K562 (cell line): ENCODE results near the gene MYL4. TPM values are rescaled to one million over a fixed set of nuclear protein-coding genes. Genes with fewer than 3 reads are reported as not detected.

ENCODE experiments used
- ATAC-seq: fragments of 200-7000 bp; cut with Tn5 transposase; 3 replicates; pipeline ENCODE4 v1.9.1; 2020; ENCODE audit warnings: moderate library complexity
- BruUV-seq: library from RNA; stranded (reverse); fragments of 400-500 nt; replicated peaks from 2 replicates; lab custom pipeline; 2021; lab: Mats Ljungman, UMichigan
- CTCF ChIA-PET: fragments of 300-600 bp; formaldehyde crosslinking; extraction: SDS; loops from one replicate; lab custom pipeline; 2021; ENCODE audit warnings: low intra/inter-chr PET ratio; lab: Yijun Ruan, JAX
- POLR2A ChIA-PET: fragments of 300-600, 350-650 bp; sonication (Branson Sonifier 250); formaldehyde crosslinking; extraction: SDS; loops from one replicate; lab custom pipeline; 2021; ENCODE audit warnings: antibody characterized with exemption, inconsistent platforms; lab: Yijun Ruan, JAX
- DNase-seq, 4 experiments: peaks; one replicate each; pipeline versions ENCODE4 v3.0.0 to v3.0.0-alpha.2; 2011 to 2018; ENCODE audit warnings: low spot score in 3 of 4, mixed read lengths in 3 of 4; ENCODE audit errors: extremely low read depth in 1 of 4
- FAIRE-seq: peaks from 2 replicates; lab custom pipeline; 2011; peaks lifted over from hg19 to GRCh38; lab: Jason Lieb, UNC
- H2AFZ ChIP-seq: 2 replicates; pipeline ENCODE4 v1.6.0; 2011; ENCODE audit warnings: low read depth, low read length, control low read depth, inconsistent platforms
- H3K27ac ChIP-seq: fragments of 200-600 bp; 3 replicates; pipeline ENCODE4 v1.8.0; 2011; ENCODE audit warnings: low read depth, mild to moderate bottlenecking, control low read depth, inconsistent platforms, low read length, moderate library complexity, mixed read lengths; ENCODE audit errors: extremely low read depth
- H3K27me3 ChIP-seq, 2 experiments: fragments of 300-600 bp in 1 of 2; 2 replicates in 1 of 2; 3 replicates in 1 of 2; pipeline versions ENCODE4 v1.6.0 to v1.8.0; 2011; ENCODE audit warnings: inconsistent platforms in 2 of 2, low read length in 2 of 2, mild to moderate bottlenecking in 1 of 2, mixed read lengths in 1 of 2, moderate library complexity in 1 of 2; ENCODE audit not compliant: control insufficient read depth in 2 of 2, insufficient read depth in 2 of 2
- H3K36me3 ChIP-seq: fragments of 300-600 bp; 3 replicates; pipeline ENCODE4 v1.8.0; 2011; ENCODE audit warnings: mild to moderate bottlenecking, low read length, inconsistent platforms; ENCODE audit not compliant: control insufficient read depth, insufficient read depth
- H3K4me1 ChIP-seq, 2 experiments: fragments of 200-600 bp in 1 of 2; replicated peaks in 1 of 2; 2 replicates in 1 of 2; 3 replicates in 1 of 2; pipeline versions ENCODE4 v1.5.1 to v1.8.0; 2011; ENCODE audit warnings: inconsistent platforms in 2 of 2, low read length in 2 of 2, mild to moderate bottlenecking in 1 of 2, mixed read lengths in 1 of 2, moderate library complexity in 1 of 2; ENCODE audit not compliant: control insufficient read depth in 2 of 2, insufficient read depth in 2 of 2
- H3K4me2 ChIP-seq: 2 replicates; pipeline ENCODE4 v1.6.1; 2011; ENCODE audit warnings: low read length, control low read depth, inconsistent platforms, mixed read lengths; ENCODE audit not compliant: insufficient read depth
- H3K4me3 ChIP-seq: fragments of 200-600 bp; sonication (generic), shearing (Covaris generic); 2 replicates; pipeline ENCODE4 v1.5.1; 2016; ENCODE audit warnings: control low read depth, inconsistent platforms
- H3K79me2 ChIP-seq: fragments of 200-600 bp; 3 replicates; pipeline ENCODE4 v1.8.0; 2011; ENCODE audit warnings: low read length, inconsistent platforms; ENCODE audit not compliant: control insufficient read depth, insufficient read depth
- H3K9ac ChIP-seq, 2 experiments: 2 replicates each; pipeline versions ENCODE4 v1.6.0 to v1.6.1; 2011; ENCODE audit warnings: low read depth in 2 of 2, low read length in 2 of 2, control low read depth in 1 of 2, inconsistent platforms in 1 of 2, mild to moderate bottlenecking in 1 of 2, mixed read lengths in 1 of 2; ENCODE audit not compliant: insufficient read depth in 1 of 2
- H3K9me1 ChIP-seq: one replicate; pipeline ENCODE4 v1.6.0; 2011; ENCODE audit warnings: inconsistent platforms, mild to moderate bottlenecking, low read length, moderate library complexity; ENCODE audit not compliant: control insufficient read depth, insufficient read depth
- H3K9me3 ChIP-seq: replicated peaks from 2 replicates; pipeline ENCODE4 v1.5.1; 2011; ENCODE audit warnings: low read depth, low read length, inconsistent platforms; ENCODE audit not compliant: control insufficient read depth, insufficient read depth
- H4K20me1 ChIP-seq: replicated peaks from 2 replicates; pipeline ENCODE4 v1.6.1; 2011; ENCODE audit warnings: low read length, inconsistent platforms, mixed read lengths; ENCODE audit not compliant: control insufficient read depth, insufficient read depth
- CCNT2 ChIP-seq: IDR thresholded peaks from 2 replicates; pipeline ENCODE4 v1.6.1; 2011; ENCODE audit warnings: borderline replicate concordance, low read depth, mild to moderate bottlenecking, moderate library complexity, mixed read lengths, low read length; ENCODE audit not compliant: insufficient read length; ENCODE audit errors: extremely low read depth
- DDX20 ChIP-seq: fragments of 450-650 bp; IDR thresholded peaks from 2 replicates; pipeline ENCODE4 v1.6.1; 2016; ENCODE audit warnings: missing genetic modification characterization, low read depth, mild to moderate bottlenecking, missing compliant biosample characterization, moderate library complexity
- HMG20A ChIP-seq: fragments of 450-650 bp; formaldehyde crosslinking; conservative IDR thresholded peaks from 2 replicates; pipeline ENCODE4 v1.4.0; 2020; ENCODE audit warnings: mild to moderate bottlenecking, mixed read lengths
- MCM5 ChIP-seq: fragments of 450-650 bp; IDR thresholded peaks from 2 replicates; pipeline ENCODE4 v1.6.1; 2016; ENCODE audit warnings: low read depth
- NCOA2 ChIP-seq, 2 experiments: fragments of 450-650 bp; IDR thresholded peaks; 2 replicates each; pipeline ENCODE4 v1.6.1; 2018; ENCODE audit warnings: mild to moderate bottlenecking in 2 of 2, moderate library complexity in 1 of 2; ENCODE audit not compliant: partially characterized antibody in 2 of 2
- NCOA6 ChIP-seq: fragments of 450-650 bp; IDR thresholded peaks from 2 replicates; pipeline ENCODE4 v1.6.1; 2017; ENCODE audit warnings: mild to moderate bottlenecking
- NRF1 ChIP-seq, 2 experiments: fragments of 450-650 bp; IDR thresholded peaks in 1 of 2; conservative IDR thresholded peaks in 1 of 2; 2 replicates each; pipeline ENCODE4 v1.6.1; 2014; ENCODE audit warnings: mild to moderate bottlenecking in 2 of 2
- PATZ1 ChIP-seq: fragments of 250-450 bp; sonication (Bioruptor Pico); IDR thresholded peaks from 2 replicates; pipeline ENCODE4 v1.5.0; 2020; ENCODE audit warnings: mild to moderate bottlenecking, borderline replicate concordance
- RBM17 ChIP-seq: fragments of 200-400 bp; formaldehyde crosslinking; IDR thresholded peaks from 2 replicates; pipeline ENCODE4 v1.6.1; 2017; ENCODE audit warnings: low read depth, mild to moderate bottlenecking, low read length, borderline replicate concordance
- ZBTB33 ChIP-seq: sonication (generic); formaldehyde crosslinking; IDR thresholded peaks from 2 replicates; pipeline ENCODE4 v1.8.1; 2023; ENCODE audit warnings: mild to moderate bottlenecking, missing genetic modification reagents
- WGBS: fragments of 100-300 bp; shearing (Covaris generic); methylation state at CpG from one replicate; pipeline ENCODE4 v1.1.6; 2016; ENCODE audit warnings: low coverage, mixed read lengths; ENCODE audit not compliant: insufficient coverage; ENCODE audit errors: missing lambda C conversion rate; 5-methylcytosine and 5-hydroxymethylcytosine counted together
- in situ Hi-C: fragments of 300-500 bp; cut with MboI; formaldehyde crosslinking; loops from 4 replicates; pipeline ENCODE4 v1.15.0; 2018; ENCODE audit warnings: inconsistent platforms, mixed read lengths
- intact Hi-C: fragments of 100-400 bp; cut with micrococcal nuclease; formaldehyde crosslinking; loops from 2 replicates; pipeline ENCODE4 v1.14.2; 2022
- polyA plus RNA-seq, 8 experiments: library from polyadenylated mRNA; depleted of rRNA in 4 of 8; stranded (reverse) in 5 of 8; unstranded in 3 of 8; fragments of >200 nt; fragmentation: Nextera tagmentation in 2 of 8; fragmentation: Illumina TruSeq in 1 of 8; extraction: Ambion mirVana in 2 of 8; extraction: Trizol in 1 of 8; gene quantifications; 2 replicates each; pipeline versions ENCODE4 v1.2.1 to v1.2.3, GENCODE V29; 2011 to 2014; ENCODE audit warnings: inconsistent platforms in 1 of 8, missing spikeins in 1 of 8
- total RNA-seq, 7 experiments: library from RNA; depleted of rRNA in 6 of 7; stranded (reverse); fragments of >200 nt in 6 of 7; fragmentation: Illumina TruSeq in 2 of 7; extraction: Trizol in 2 of 7; gene quantifications; 2 replicates each; pipeline versions ENCODE4 v1.2.1 to v1.2.3, GENCODE V29; 2011 to 2021; ENCODE audit warnings: low replicate concordance in 1 of 7
- TF ChIP-seq, protein P1 (sequence below): sonication (generic); IDR thresholded peaks from 2 replicates; pipeline ENCODE4 v1.6.1; 2016
- TF ChIP-seq, protein P2 (sequence below): fragments of 450-650 bp; IDR thresholded peaks from 2 replicates; pipeline ENCODE4 v1.7.1; 2018; ENCODE audit warnings: mild to moderate bottlenecking, low read depth; ENCODE audit not compliant: partially characterized antibody
- TF ChIP-seq, protein P3 (sequence below): fragments of 450-650 bp; formaldehyde crosslinking; IDR thresholded peaks from 2 replicates; pipeline ENCODE4 v1.4.0; 2020; ENCODE audit warnings: mild to moderate bottlenecking, mixed read lengths

The MYL4 gene
- total and polyA plus RNA-seq, 9 of the 15 experiments (the other 6 are each of a cell fraction or from before 2014, with no cell fraction given), result 117 to 423 (median 221) TPM

GRCh38 chr17:47262586-47262985, 53.4 kb downstream of the MYL4 start:
- no TSS peak for BruUV-seq
- no peak for FAIRE-seq
- Histone ChIP-seq H3K9me3 (no peaks in the 10 kb centered on the region), H3K9ac (no peak overlapping the region), H3K36me3 (no peaks in the 10 kb centered on the region), H3K4me2 (no peak overlapping the region), H3K27me3 (no peaks in the 10 kb centered on the region), H4K20me1 (no peaks in the 10 kb centered on the region), H3K27ac (no peak overlapping the region), H3K79me2 (no peaks in the 10 kb centered on the region), H3K4me3 (no peak overlapping the region), H3K9me1 (no peaks in the 10 kb centered on the region), H2AFZ (no peak overlapping the region), H3K4me1 (peaks cover 4 to 36% of the 10 kb centered on the region in 2 experiments; a peak in 3 of 5 replicates)
- intact Hi-C loops, result no loop called here
- DNase-seq, result no peak
- CTCF ChIA-PET, result no interaction called here
- WGBS, result 72% methylated on average over 7 of the region's 7 CpGs
- ATAC-seq, result no peak
- POLR2A ChIA-PET, result no interaction called here
- in situ Hi-C loops, result no loop called here
- no peak for TF ChIP-seq HMG20A (CRISPR knock-in tag)
- no peak for TF ChIP-seq CCNT2
- TF ChIP-seq RBM17, result no peak
- TF ChIP-seq NCOA6, result no peak
- TF ChIP-seq, protein P1, sequence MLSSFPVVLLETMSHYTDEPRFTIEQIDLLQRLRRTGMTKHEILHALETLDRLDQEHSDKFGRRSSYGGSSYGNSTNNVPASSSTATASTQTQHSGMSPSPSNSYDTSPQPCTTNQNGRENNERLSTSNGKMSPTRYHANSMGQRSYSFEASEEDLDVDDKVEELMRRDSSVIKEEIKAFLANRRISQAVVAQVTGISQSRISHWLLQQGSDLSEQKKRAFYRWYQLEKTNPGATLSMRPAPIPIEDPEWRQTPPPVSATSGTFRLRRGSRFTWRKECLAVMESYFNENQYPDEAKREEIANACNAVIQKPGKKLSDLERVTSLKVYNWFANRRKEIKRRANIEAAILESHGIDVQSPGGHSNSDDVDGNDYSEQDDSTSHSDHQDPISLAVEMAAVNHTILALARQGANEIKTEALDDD, result no peak
- TF ChIP-seq, protein P2, sequence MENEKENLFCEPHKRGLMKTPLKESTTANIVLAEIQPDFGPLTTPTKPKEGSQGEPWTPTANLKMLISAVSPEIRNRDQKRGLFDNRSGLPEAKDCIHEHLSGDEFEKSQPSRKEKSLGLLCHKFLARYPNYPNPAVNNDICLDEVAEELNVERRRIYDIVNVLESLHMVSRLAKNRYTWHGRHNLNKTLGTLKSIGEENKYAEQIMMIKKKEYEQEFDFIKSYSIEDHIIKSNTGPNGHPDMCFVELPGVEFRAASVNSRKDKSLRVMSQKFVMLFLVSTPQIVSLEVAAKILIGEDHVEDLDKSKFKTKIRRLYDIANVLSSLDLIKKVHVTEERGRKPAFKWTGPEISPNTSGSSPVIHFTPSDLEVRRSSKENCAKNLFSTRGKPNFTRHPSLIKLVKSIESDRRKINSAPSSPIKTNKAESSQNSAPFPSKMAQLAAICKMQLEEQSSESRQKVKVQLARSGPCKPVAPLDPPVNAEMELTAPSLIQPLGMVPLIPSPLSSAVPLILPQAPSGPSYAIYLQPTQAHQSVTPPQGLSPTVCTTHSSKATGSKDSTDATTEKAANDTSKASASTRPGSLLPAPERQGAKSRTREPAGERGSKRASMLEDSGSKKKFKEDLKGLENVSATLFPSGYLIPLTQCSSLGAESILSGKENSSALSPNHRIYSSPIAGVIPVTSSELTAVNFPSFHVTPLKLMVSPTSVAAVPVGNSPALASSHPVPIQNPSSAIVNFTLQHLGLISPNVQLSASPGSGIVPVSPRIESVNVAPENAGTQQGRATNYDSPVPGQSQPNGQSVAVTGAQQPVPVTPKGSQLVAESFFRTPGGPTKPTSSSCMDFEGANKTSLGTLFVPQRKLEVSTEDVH, result no peak
- no peak for TF ChIP-seq NCOA2 (IDR thresholded peaks at IDR 0.05; ENCODE audit: partially characterized antibody in 2 of 2)
- no peak for TF ChIP-seq PATZ1 (CRISPR knock-in tag)
- TF ChIP-seq MCM5, result no peak
- no peak for TF ChIP-seq ZBTB33 (CRISPR knock-in tag)
- TF ChIP-seq DDX20 (tag), result no peak
- TF ChIP-seq, protein P3, sequence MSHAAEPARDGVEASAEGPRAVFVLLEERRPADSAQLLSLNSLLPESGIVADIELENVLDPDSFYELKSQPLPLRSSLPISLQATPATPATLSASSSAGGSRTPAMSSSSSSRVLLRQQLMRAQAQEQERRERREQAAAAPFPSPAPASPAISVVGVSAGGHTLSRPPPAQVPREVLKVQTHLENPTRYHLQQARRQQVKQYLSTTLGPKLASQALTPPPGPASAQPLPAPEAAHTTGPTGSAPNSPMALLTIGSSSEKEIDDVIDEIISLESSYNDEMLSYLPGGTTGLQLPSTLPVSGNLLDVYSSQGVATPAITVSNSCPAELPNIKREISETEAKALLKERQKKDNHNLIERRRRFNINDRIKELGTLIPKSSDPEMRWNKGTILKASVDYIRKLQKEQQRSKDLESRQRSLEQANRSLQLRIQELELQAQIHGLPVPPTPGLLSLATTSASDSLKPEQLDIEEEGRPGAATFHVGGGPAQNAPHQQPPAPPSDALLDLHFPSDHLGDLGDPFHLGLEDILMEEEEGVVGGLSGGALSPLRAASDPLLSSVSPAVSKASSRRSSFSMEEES (CRISPR knock-in tag), result no peak
- TF ChIP-seq NRF1 (conservative IDR thresholded peaks at IDR 0.05 in 1 of 2, IDR thresholded peaks at IDR 0.05 in 1 of 2), result no peak
